ENCODE measurements around the gene TKT. TPM values are rescaled to one million over a fixed set of nuclear protein-coding genes. Genes with fewer than 3 reads are reported as not detected.

The TKT gene
- total and polyA plus RNA-seq, 2 of the 8 experiments (the other 6 are each of a cell fraction or from before 2014, with no cell fraction given) = 418 to 986 TPM

DNA sequence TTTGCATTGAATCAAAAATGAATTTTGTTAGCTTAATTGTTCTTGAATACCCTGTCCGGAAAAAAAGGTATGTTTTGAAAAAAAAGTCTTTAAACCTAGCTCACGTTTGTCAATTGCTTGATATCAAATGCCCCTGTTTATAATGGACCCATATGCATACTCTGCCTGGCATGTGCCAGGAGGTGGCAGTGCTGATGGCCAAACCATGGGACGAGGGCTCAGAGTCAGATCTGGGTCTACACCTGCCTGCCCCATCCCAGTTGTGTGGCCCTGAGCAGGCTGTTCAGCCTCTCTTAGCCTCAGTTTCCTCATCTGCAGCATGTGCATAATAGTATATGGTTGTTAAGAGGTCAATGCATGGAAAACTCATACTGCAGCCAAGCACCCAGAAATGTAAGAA is 56.0 kb downstream of the TKT start:
- H3K36me3 ChIP-seq (ENCODE audit: control insufficient read depth in 2 of 4, insufficient read depth in 4 of 4, low read length in 3 of 4) = no peaks in the 10 kb centered on the region
- ChIA-PET POLR2A (ENCODE audit: partially characterized antibody) (interaction anchor here (1.1 kb wide), 1 partner anchor 15 kb away, joined by 3 read pairs; no protein-coding TSS in a partner anchor), CTCF (ENCODE audit: partially characterized antibody) (interaction anchor here (0.9 to 8.3 kb wide), 8 partner anchors 8 to 343 kb away, joined by 3 to 164 read pairs (median 3); partner anchors contain the start of gene RFT1)
- H2BK5ac ChIP-seq (ENCODE audit: low read depth, low read length) = no peak overlapping the region
- H2BK120ac ChIP-seq (replicated peaks; ENCODE audit: low read depth, low read length) = no peak overlapping the region
- TF ChIP-seq CTCF (IDR thresholded peaks at IDR 0.05; ENCODE audit: control extremely low read depth in 1 of 3, insufficient read depth in 1 of 3, low read depth in 1 of 3, low read length in 3 of 3) (peak in 2 of 3 experiments; percentile 10 to 17; a peak in 2 of 4 replicates), MAFK (IDR thresholded peaks at IDR 0.05; ENCODE audit: low read depth, low read length) (no peak), RAD21 (IDR thresholded peaks at IDR 0.05 in 1 of 2, conservative IDR thresholded peaks at IDR 0.05 in 1 of 2; ENCODE audit: low read depth in 2 of 2, low read length in 2 of 2) (peak; percentile 27 to 39; a peak in 3 of 4 replicates)
- no peak overlapping the region for H3K23ac ChIP-seq (ENCODE audit: insufficient read length)
- H2BK12ac ChIP-seq (ENCODE audit: low read depth, low read length) = no peak overlapping the region
- H3K23me2 ChIP-seq (ENCODE audit: low read depth, low read length) = no peaks in the 10 kb centered on the region
- no peak overlapping the region for H4K5ac ChIP-seq (ENCODE audit: insufficient read length, low read depth, low read length)
- H3K9me3 ChIP-seq (ENCODE audit: insufficient read depth in 2 of 2, low read depth in 1 of 2, low read length in 1 of 2) = no peaks in the 10 kb centered on the region
- H3K4ac ChIP-seq (replicated peaks; ENCODE audit: insufficient read length, low read depth, low read length) = no peak overlapping the region
- H3K14ac ChIP-seq (ENCODE audit: insufficient read length) = no peak overlapping the region
- no peak overlapping the region for H3K18ac ChIP-seq (ENCODE audit: extremely low read depth, low read length)
- no peak overlapping the region for H4K91ac ChIP-seq (replicated peaks; ENCODE audit: insufficient read length, low read length)
- H3K56ac ChIP-seq (replicated peaks; ENCODE audit: insufficient read length, low read depth, low read length) = no peak overlapping the region
- no peak overlapping the region for H3K4me2 ChIP-seq (ENCODE audit: insufficient read depth in 1 of 2, low read depth in 2 of 2, low read length in 2 of 2)
- 87% methylated on average over 3 of the region's 3 CpGs; no CpG with 5 or more reads in 1 of the 2 experiments for WGBS, 2 experiments (ENCODE audit: extremely low coverage in 1 of 2, insufficient coverage in 1 of 2, insufficient read length in 1 of 2, insufficient replicate concordance in 2 of 2, low coverage in 1 of 2, low lambda C conversion rate in 2 of 2, missing lambda C conversion rate in 1 of 2)
- no peak overlapping the region for H4K8ac ChIP-seq (ENCODE audit: extremely low read depth, insufficient read depth, low read length)
- no peak for DNase-seq (ENCODE audit: low read depth in 1 of 2, low spot score in 2 of 2)
- no peak overlapping the region for H3K4me3 ChIP-seq (ENCODE audit: extremely low read depth in 1 of 4, insufficient read depth in 2 of 4, low read depth in 3 of 4, low read length in 4 of 4)
- no peak overlapping the region for H2AK5ac ChIP-seq (ENCODE audit: low read depth, low read length)
- no peak for FAIRE-seq
- no peaks in the 10 kb centered on the region; a peak in 1 of 7 replicates for H3K27me3 ChIP-seq (replicated peaks in 1 of 4; ENCODE audit: control insufficient read depth in 3 of 4, extremely low read depth in 1 of 4, insufficient read depth in 3 of 4, low read length in 3 of 4)
- no peak overlapping the region for H2BK15ac ChIP-seq (ENCODE audit: low read length)
- no peak overlapping the region for H2AFZ ChIP-seq (ENCODE audit: low read length)
- H3K9ac ChIP-seq (replicated peaks in 1 of 4; ENCODE audit: extremely low read depth in 1 of 4, low read depth in 3 of 4, low read length in 3 of 4) = no peak overlapping the region
- H3K4me1 ChIP-seq (replicated peaks in 1 of 4; ENCODE audit: control insufficient read depth in 3 of 4, insufficient read depth in 4 of 4, low read length in 3 of 4) = peaks cover 0 to 6% (median 1%) of the 10 kb centered on the region in 4 experiments; a peak in 3 of 7 replicates
- H4K20me1 ChIP-seq (replicated peaks in 1 of 2; ENCODE audit: control insufficient read depth in 1 of 2, insufficient read depth in 2 of 2, low read length in 2 of 2) = no peaks in the 10 kb centered on the region
- no peaks in the 10 kb centered on the region for H3K79me1 ChIP-seq (ENCODE audit: low read depth, low read length)
- H3K27ac ChIP-seq (ENCODE audit: low read depth, low read length) = no peak overlapping the region
- no peak overlapping the region for H2BK20ac ChIP-seq (ENCODE audit: low read length)
- H3K79me2 ChIP-seq (ENCODE audit: control insufficient read depth in 1 of 2, insufficient read depth in 2 of 2, low read length in 2 of 2) = no peaks in the 10 kb centered on the region

Data from H1 (cell line).